Smooth muscle cell (in vitro differentiated cells): ENCODE data around the gene UPP1. TPM values are rescaled to one million over a fixed set of nuclear protein-coding genes. Genes with fewer than 3 reads are reported as not detected.
A peak's percentile ranks its signal among the peaks of the same experiment; 100 is the strongest.

Source experiments
- DNase-seq: peaks from one replicate; lab custom pipeline; 2025; ENCODE audit not compliant: unreplicated experiment; lab: John Stamatoyannopoulos, UW
- H2AFZ ChIP-seq: fragments of 200-600 bp; sonication (generic); 2 replicates; pipeline ENCODE4 v1.6.0; 2016; ENCODE audit warnings: antibody characterized with exemption, low read depth, mild to moderate bottlenecking
- H3F3A ChIP-seq: fragments of 200-600 bp; sonication (generic); 2 replicates; pipeline ENCODE4 v1.6.0; 2017; ENCODE audit warnings: antibody characterized with exemption, low read depth
- H3K27ac ChIP-seq: fragments of 200-600 bp; sonication (generic); 2 replicates; pipeline ENCODE4 v1.5.1; 2016; ENCODE audit warnings: low read depth, mild to moderate bottlenecking
- H3K27me3 ChIP-seq: fragments of 200-600 bp; sonication (generic); 2 replicates; pipeline ENCODE4 v1.6.1; 2016; ENCODE audit warnings: low read depth, mild to moderate bottlenecking
- H3K36me3 ChIP-seq: fragments of 200-600 bp; sonication (generic); 2 replicates; pipeline ENCODE4 v1.5.1; 2016; ENCODE audit warnings: low read depth
- H3K4me1 ChIP-seq: fragments of 200-600 bp; sonication (generic); 2 replicates; pipeline ENCODE4 v1.5.1; 2016; ENCODE audit warnings: low read depth
- H3K4me2 ChIP-seq: fragments of 200-600 bp; sonication (generic); 2 replicates; pipeline ENCODE4 v1.6.0; 2016; ENCODE audit warnings: mild to moderate bottlenecking
- H3K4me3 ChIP-seq: fragments of 200-600 bp; sonication (generic); 2 replicates; pipeline ENCODE4 v1.5.1; 2016; ENCODE audit warnings: mild to moderate bottlenecking
- H3K79me2 ChIP-seq: fragments of 200-600 bp; sonication (generic); 2 replicates; pipeline ENCODE4 v1.6.0; 2016; ENCODE audit warnings: low read depth, mild to moderate bottlenecking
- H3K9ac ChIP-seq: fragments of 200-600 bp; sonication (generic); 2 replicates; pipeline ENCODE4 v1.6.0; 2016; ENCODE audit warnings: low read depth
- H3K9me3 ChIP-seq: fragments of 200-600 bp; sonication (generic); replicated peaks from 2 replicates; pipeline ENCODE4 v1.5.1; 2016; ENCODE audit warnings: low read depth
- H4K20me1 ChIP-seq: fragments of 200-600 bp; sonication (generic); 2 replicates; pipeline ENCODE4 v1.6.0; 2016; ENCODE audit warnings: low read depth
- CTCF ChIP-seq: fragments of 200-600 bp; sonication (generic); IDR thresholded peaks from 2 replicates; pipeline ENCODE4 v1.5.1; 2017; ENCODE audit warnings: borderline replicate concordance, mild to moderate bottlenecking, antibody characterized with exemption; ENCODE audit not compliant: insufficient read depth, poor library complexity, severe bottlenecking
- WGBS: methylation state at CpG from one replicate; pipeline ENCODE4 v1.1.7; 2016; ENCODE audit warnings: low lambda C conversion rate; 5-methylcytosine and 5-hydroxymethylcytosine counted together
- polyA plus RNA-seq: library from polyadenylated mRNA; unstranded; fragments of >200 nt; fragmentation: Nextera tagmentation; extraction: Ambion mirVana; gene quantifications from 2 replicates; pipeline ENCODE4 v1.2.1, GENCODE V29; 2016
- total RNA-seq: library from RNA; depleted of rRNA; stranded (reverse); fragments of >200 nt; gene quantifications from 2 replicates; pipeline ENCODE4 v1.2.3, GENCODE V29; 2014

UPP1 gene
- total and polyA plus RNA-seq, 2 experiments from 2014 or later = 23.6 to 43.8 TPM

DNA sequence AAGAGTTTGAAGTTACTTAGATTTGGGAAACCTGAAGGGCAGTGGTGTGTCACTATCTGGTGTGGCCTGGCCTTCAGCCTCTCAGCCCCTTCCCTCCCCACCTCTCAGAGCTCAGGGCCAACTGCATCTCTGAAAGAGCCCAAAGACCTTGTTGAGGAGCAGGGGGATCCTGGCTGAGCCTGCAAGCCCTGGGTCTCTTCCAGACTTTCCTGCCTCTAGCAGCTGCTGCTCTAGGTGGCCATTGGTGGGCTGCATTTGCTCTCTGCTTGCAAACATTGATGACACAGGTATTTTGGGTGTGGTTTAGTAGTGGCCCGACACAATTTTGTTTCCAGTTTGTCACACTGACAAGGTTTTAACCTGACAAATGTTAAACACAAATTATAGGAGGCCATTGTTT lies 3.1 kb upstream of the UPP1 start:
- Histone ChIP-seq H3K4me1 (peaks cover 28% of the 10 kb centered on the region), H3K27ac (peak overlapping the region; percentile 99), H3F3A (peaks cover 26% of the 10 kb centered on the region), H3K4me3 (no peak overlapping the region), H3K27me3 (no peaks in the 10 kb centered on the region), H3K36me3 (no peaks in the 10 kb centered on the region), H3K79me2 (peaks cover under 1% of the 10 kb centered on the region), H3K4me2 (peak overlapping the region; percentile 71), H3K9me3 (no peaks in the 10 kb centered on the region), H4K20me1 (no peaks in the 10 kb centered on the region), H3K9ac (peak overlapping the region; percentile 68), H2AFZ (no peak overlapping the region)
- WGBS = 65% methylated on average over 1 of the region's 1 CpG
- TF ChIP-seq CTCF = no peak
- no peak for DNase-seq

- TF ChIP-seq CTCF = no peak
- Histone ChIP-seq H4K20me1 (no peaks in the 10 kb centered on the region), H3K4me3 (no peak overlapping the region), H2AFZ (no peak overlapping the region), H3K9ac (peak overlapping the region; percentile 60), H3K4me2 (peak overlapping the region; percentile 71), H3K4me1 (peaks cover 28% of the 10 kb centered on the region), H3K79me2 (peaks cover 5% of the 10 kb centered on the region), H3K27ac (peak overlapping the region; percentile 99), H3F3A (peaks cover 26% of the 10 kb centered on the region), H3K9me3 (no peaks in the 10 kb centered on the region), H3K36me3 (no peaks in the 10 kb centered on the region), H3K27me3 (no peaks in the 10 kb centered on the region)
- 49% methylated on average over 7 of the region's 7 CpGs for WGBS
- no peak for DNase-seq
Observed at GRCh38 chr7:48087349-48087748, 1.7 kb upstream of the UPP1 start.

- TF ChIP-seq CTCF = no peak
- Histone ChIP-seq H3K4me2 (peak overlapping the region; percentile 89), H3K27me3 (no peaks in the 10 kb centered on the region), H3K79me2 (peaks cover 13% of the 10 kb centered on the region), H3K9ac (peak overlapping the region; percentile 93), H3K4me1 (peaks cover 21% of the 10 kb centered on the region), H2AFZ (peak overlapping the region; percentile 84), H3F3A (peaks cover 22% of the 10 kb centered on the region), H3K4me3 (peak overlapping the region; percentile 66), H4K20me1 (no peaks in the 10 kb centered on the region), H3K9me3 (no peaks in the 10 kb centered on the region), H3K36me3 (no peaks in the 10 kb centered on the region), H3K27ac (peak overlapping the region; percentile 99)
- DNase-seq = peak; percentile 92
- WGBS = under 1% methylated on average over 25 of the region's 25 CpGs
Observed at GRCh38 chr7:48088559-48089045, 463 bp upstream of the UPP1 start.
